T47D (cell line): Measurements from ENCODE around the gene SLC41A3.

Experiments
- DNase-seq, 2 experiments: peaks; one replicate each; pipeline versions ENCODE4 v3.0.0 to v3.0.0-alpha.2; 2011 to 2012; ENCODE audit warnings: low read depth in 1 of 2, low spot score in 1 of 2
- JUND ChIP-seq: IDR thresholded peaks from 2 replicates; pipeline ENCODE4 v1.6.1; 2012; ENCODE audit warnings: low read depth
- in situ Hi-C: cut with HindIII; loops from 2 replicates; pipeline ENCODE4 v1.10.0; 2016; ENCODE audit warnings: low sequenced_read_pairs, low pct_unique_long_range_greater_than_20kb

The SLC41A3 gene

DNA sequence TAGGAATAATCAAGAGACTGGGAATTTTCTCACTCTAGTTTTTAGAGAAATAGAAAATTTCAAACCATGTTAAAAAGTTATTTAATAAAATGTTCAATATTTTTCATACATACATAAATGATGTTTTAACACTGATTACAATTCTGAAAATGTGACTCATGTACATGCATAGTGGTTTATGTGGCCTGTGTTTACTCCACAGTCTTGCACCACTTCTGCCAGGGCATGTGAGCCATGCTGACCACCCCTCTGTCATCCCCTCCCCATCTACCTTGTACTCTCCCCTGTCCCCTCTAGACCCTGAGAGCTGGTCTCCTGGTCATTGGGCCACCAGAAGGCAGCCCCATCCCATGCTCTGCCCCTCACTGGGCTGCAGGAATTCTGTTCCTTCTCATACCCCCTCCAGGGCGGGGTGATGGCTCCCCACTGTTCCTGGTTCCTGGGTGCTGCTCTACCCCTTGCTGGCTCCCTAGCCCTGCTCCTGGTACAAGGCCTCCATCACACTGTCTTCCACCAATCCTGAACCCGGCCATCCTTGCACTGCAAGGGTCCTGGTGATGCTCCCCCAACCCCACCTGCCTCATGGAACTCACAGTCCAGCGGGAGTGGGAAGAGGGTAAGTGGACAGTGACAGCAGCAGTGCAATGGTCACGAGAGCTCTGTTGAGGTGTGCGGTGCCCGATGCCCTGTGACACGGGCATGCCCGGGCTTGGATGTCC lies 24.2 kb upstream of the SLC41A3 start:
- in situ Hi-C loops: no loop called here
- TF ChIP-seq JUND: no peak

GRCh38 chr3:126107203-126107939 lies 23.4 kb upstream of the SLC41A3 start:
- no peak for DNase-seq
- TF ChIP-seq JUND: no peak
- in situ Hi-C loops: no loop called here

More for the DNA sequence above, 24.2 kb upstream of the SLC41A3 start:
- DNase-seq: no peak

- TF ChIP-seq JUND: no peak
- DNase-seq: no peak
- in situ Hi-C loops: no loop called here
These were observed 22.6 kb upstream of the SLC41A3 start for GRCh38 chr3:126106336-126107202.

DNA sequence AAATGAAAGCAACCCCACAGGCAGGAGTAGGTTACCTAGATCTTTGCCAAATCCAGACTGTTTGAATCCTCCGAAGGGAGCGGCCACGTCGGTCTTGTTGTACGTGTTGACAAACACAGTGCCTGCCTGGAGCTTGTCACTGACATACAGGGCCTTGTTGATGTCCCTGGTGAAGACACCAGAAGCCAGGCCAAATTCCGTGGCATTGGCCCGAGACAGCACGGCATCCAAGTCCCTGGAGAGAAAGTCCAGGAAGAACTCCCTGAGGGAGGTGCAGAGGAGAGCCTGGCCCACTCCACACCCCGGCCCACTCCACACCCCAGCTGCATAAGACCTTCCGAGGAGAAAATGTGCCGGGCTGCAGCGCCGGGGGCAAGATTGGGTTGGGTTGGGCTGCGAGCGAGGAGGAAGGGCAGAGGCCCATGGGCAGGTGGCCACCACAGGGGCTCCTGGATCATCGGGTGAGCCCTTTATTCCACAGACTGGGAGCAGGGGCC lies 21.8 kb upstream of the SLC41A3 start:
- no peak for TF ChIP-seq JUND
- in situ Hi-C loops: no loop called here
- DNase-seq: no peak

- in situ Hi-C loops: no loop called here
- DNase-seq: no peak
- TF ChIP-seq JUND: no peak
These were observed 21.1 kb upstream of the SLC41A3 start for GRCh38 chr3:126104742-126105605.

DNA sequence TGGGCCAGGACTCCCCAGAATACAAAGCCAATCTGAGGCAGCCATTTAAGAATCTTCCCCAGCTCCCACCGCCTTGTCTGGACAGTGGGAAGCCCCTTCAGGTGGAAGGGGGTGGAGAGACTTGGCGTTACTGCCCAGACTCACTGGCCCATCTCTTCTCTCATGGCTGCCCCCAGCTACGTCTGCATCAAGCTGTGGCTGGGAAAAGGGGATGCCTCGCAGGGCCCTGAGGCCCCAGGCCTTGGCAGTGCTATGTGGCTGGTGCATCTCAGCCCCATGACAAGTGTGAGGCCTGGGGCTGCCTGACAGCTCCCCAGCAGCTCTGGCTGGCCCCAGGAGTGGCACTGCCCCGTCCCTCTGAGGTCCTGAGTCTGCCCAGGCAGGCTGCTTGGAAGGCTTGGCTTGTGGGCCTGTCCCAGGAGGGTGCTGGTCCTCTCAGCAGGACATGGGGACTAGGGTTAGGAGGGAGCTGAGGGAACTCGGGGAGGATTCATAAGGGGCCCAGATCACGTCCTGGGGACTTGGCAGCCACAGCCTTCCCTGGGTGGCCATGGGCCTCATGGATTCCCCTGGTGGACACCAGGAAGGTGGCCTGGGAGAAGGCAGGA lies 20.2 kb upstream of the SLC41A3 start:
- in situ Hi-C loops: no loop called here
- TF ChIP-seq JUND: no peak
- DNase-seq: no peak

- DNase-seq: peak in 1 of 2 experiments; percentile 23
- no peak for TF ChIP-seq JUND
These were observed 19.4 kb upstream of the SLC41A3 start for GRCh38 chr3:126103121-126104027.

GRCh38 chr3:126102530-126102951 lies 18.6 kb upstream of the SLC41A3 start:
- no peak for DNase-seq
- in situ Hi-C loops: no loop called here
- TF ChIP-seq JUND: no peak

More at GRCh38 chr3:126103121-126104027, 19.4 kb upstream of the SLC41A3 start:
- in situ Hi-C loops: no loop called here

- in situ Hi-C loops: no loop called here
- DNase-seq: no peak
- TF ChIP-seq JUND: no peak
These were observed 18.1 kb upstream of the SLC41A3 start for GRCh38 chr3:126102011-126102410.

DNA sequence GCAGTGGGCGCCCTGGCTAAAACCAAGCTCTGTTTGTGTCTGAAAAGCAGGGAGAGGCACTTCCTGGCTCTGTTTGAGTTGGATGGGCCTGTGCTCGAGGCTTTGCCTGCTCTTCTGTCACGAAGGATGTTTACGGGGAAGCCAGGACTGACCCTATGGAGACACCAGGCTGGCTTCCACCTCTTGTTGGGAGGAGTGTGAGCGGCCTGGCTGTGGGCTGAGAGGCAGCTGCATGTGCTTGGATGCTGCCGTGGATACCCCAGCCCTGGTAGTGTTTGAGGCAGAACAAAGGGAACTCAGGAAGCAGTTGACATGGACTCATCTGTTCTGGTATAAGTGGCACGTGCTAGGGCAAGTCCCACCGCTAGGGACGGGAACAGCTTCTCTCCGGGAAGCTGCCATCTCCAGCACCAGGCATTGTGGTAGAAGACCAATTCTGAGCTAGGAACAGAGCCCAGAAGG lies 17.6 kb upstream of the SLC41A3 start:
- DNase-seq: no peak
- no peak for TF ChIP-seq JUND
- in situ Hi-C loops: no loop called here
